ENCODE data around the gene KRT12. TPM values are rescaled to one million over a fixed set of nuclear protein-coding genes. Genes with fewer than 3 reads are reported as not detected.

Gene KRT12
- polyA plus RNA-seq, 1 donor (not counting 4 experiments of a cell fraction or from before 2014, with no cell fraction given), result not detected

DNA sequence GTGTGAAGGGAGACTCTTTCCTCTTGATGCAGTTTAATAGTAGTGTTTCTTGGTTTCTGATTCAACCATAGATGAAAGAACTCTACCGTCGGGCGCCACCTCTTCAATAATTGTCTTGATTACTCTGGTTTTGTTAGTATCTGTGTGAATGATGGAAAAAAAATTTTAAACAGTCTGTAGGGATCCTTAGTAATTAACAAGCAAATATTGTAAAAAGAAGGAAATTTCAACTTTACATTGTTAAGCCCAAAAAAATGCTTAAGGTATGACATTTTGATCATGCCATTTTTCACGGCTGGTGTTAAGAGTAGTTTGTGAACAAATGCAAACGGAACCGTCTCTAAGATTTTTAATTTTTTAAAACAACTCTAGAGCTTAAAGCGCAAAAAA lies 48.7 kb downstream of the KRT12 start:
- TF ChIP-seq, protein P1, sequence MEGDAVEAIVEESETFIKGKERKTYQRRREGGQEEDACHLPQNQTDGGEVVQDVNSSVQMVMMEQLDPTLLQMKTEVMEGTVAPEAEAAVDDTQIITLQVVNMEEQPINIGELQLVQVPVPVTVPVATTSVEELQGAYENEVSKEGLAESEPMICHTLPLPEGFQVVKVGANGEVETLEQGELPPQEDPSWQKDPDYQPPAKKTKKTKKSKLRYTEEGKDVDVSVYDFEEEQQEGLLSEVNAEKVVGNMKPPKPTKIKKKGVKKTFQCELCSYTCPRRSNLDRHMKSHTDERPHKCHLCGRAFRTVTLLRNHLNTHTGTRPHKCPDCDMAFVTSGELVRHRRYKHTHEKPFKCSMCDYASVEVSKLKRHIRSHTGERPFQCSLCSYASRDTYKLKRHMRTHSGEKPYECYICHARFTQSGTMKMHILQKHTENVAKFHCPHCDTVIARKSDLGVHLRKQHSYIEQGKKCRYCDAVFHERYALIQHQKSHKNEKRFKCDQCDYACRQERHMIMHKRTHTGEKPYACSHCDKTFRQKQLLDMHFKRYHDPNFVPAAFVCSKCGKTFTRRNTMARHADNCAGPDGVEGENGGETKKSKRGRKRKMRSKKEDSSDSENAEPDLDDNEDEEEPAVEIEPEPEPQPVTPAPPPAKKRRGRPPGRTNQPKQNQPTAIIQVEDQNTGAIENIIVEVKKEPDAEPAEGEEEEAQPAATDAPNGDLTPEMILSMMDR (optimal IDR thresholded peaks at IDR 0.05 in 1 of 3, IDR thresholded peaks at IDR 0.05 in 1 of 3, conservative IDR thresholded peaks at IDR 0.05 in 1 of 3; ENCODE audit: extremely low read depth in 1 of 3, insufficient read depth in 2 of 3, low read length in 3 of 3), result no peak
- TF ChIP-seq EZH2 (IDR thresholded peaks at IDR 0.05; ENCODE audit: low read length), result no peak
- peaks cover 4 to 8% of the 10 kb centered on the region in 2 experiments for H3K36me3 ChIP-seq (ENCODE audit: control insufficient read depth in 2 of 2, extremely low read depth in 1 of 2, insufficient read depth in 2 of 2, low read length in 2 of 2)
- dilution Hi-C loops (cut with MboI; ENCODE audit: extremely low pct_ligation_motif_present, low sequenced_read_pairs), result no loop called here
- no peaks in the 10 kb centered on the region for H3K9me3 ChIP-seq (ENCODE audit: control insufficient read depth, low read depth, low read length)
- FAIRE-seq, result no peak
- H4K20me1 ChIP-seq (ENCODE audit: control insufficient read depth, extremely low read depth, insufficient read depth, low read length), result no peaks in the 10 kb centered on the region
- peaks cover 12% of the 10 kb centered on the region for H3K79me2 ChIP-seq (ENCODE audit: control insufficient read depth, insufficient read depth, low read length)
- H2AFZ ChIP-seq (ENCODE audit: control insufficient read depth, low read length), result no peak overlapping the region
- peak overlapping the region; percentile 90 for H3K4me2 ChIP-seq (ENCODE audit: control insufficient read depth, extremely low read depth, insufficient read depth, low read depth, low read length)
- H3K9ac ChIP-seq (ENCODE audit: control insufficient read depth, extremely low read depth, insufficient read depth, low read length), result peak overlapping the region; percentile 74
- peak overlapping the region; percentile 60 for H3K27ac ChIP-seq (ENCODE audit: control insufficient read depth, insufficient read depth, low read length)
- DNase-seq (ENCODE audit: low read depth, low spot score), result no peak
- no peaks in the 10 kb centered on the region for H3K9me1 ChIP-seq (ENCODE audit: control insufficient read depth, extremely low read depth, insufficient read depth, low read length)
- H3K4me1 ChIP-seq (ENCODE audit: control insufficient read depth, extremely low read depth, insufficient read depth, low read length), result peaks cover 13% of the 10 kb centered on the region
- H3K4me3 ChIP-seq (ENCODE audit: control insufficient read depth in 2 of 3, extremely low read depth in 1 of 3, insufficient read depth in 2 of 3, low read depth in 1 of 3, low read length in 3 of 3), result peak overlapping the region; percentile 61 to 82 (median 79)
- H3K27me3 ChIP-seq (ENCODE audit: control insufficient read depth, extremely low read depth, insufficient read depth, low read length), result no peaks in the 10 kb centered on the region

DNA sequence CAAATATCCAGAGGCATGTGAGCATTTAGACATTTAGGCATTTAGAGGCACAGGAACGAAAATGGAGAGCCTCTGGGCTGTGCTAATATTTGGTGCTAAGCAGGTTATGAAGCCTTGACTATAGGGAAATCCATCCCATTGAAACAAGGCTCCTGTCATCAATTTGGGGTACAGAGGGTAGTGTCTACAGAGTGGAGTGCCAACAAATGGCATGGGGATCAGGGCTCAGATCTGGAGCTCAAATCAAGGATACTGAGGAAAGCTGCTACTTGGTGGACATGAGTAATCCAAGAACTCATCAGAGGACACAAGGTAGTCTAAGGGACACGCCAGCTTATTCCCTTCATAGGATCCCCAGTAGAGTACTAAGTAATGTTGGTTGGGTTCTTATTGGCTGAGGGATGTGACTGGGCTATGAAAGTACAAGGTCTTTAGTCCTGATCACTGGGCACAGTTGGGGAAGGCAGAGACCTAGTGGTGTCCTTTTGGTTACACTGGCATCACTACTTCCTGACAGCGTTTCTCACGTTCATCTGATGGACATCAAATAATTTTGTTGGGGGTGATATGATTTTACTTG lies 49.8 kb downstream of the KRT12 start:
- Histone ChIP-seq H3K4me3 (ENCODE audit: control insufficient read depth in 2 of 3, extremely low read depth in 1 of 3, insufficient read depth in 2 of 3, low read depth in 1 of 3, low read length in 3 of 3) (no peak overlapping the region), H3K9me1 (ENCODE audit: control insufficient read depth, extremely low read depth, insufficient read depth, low read length) (no peaks in the 10 kb centered on the region), H4K20me1 (ENCODE audit: control insufficient read depth, extremely low read depth, insufficient read depth, low read length) (no peaks in the 10 kb centered on the region), H3K27me3 (ENCODE audit: control insufficient read depth, extremely low read depth, insufficient read depth, low read length) (no peaks in the 10 kb centered on the region), H3K4me2 (ENCODE audit: control insufficient read depth, extremely low read depth, insufficient read depth, low read depth, low read length) (no peak overlapping the region), H3K27ac (ENCODE audit: control insufficient read depth, insufficient read depth, low read length) (no peak overlapping the region), H3K4me1 (ENCODE audit: control insufficient read depth, extremely low read depth, insufficient read depth, low read length) (peaks cover 13% of the 10 kb centered on the region), H2AFZ (ENCODE audit: control insufficient read depth, low read length) (no peak overlapping the region), H3K9me3 (ENCODE audit: control insufficient read depth, low read depth, low read length) (no peaks in the 10 kb centered on the region), H3K36me3 (ENCODE audit: control insufficient read depth in 2 of 2, extremely low read depth in 1 of 2, insufficient read depth in 2 of 2, low read length in 2 of 2) (peaks cover 3 to 8% of the 10 kb centered on the region in 2 experiments), H3K9ac (ENCODE audit: control insufficient read depth, extremely low read depth, insufficient read depth, low read length) (no peak overlapping the region), H3K79me2 (ENCODE audit: control insufficient read depth, insufficient read depth, low read length) (peaks cover 12% of the 10 kb centered on the region)
- TF ChIP-seq, protein P1 (optimal IDR thresholded peaks at IDR 0.05 in 1 of 3, IDR thresholded peaks at IDR 0.05 in 1 of 3, conservative IDR thresholded peaks at IDR 0.05 in 1 of 3; ENCODE audit: extremely low read depth in 1 of 3, insufficient read depth in 2 of 3, low read length in 3 of 3), result no peak
- TF ChIP-seq EZH2 (IDR thresholded peaks at IDR 0.05; ENCODE audit: low read length), result no peak
- dilution Hi-C loops (cut with MboI; ENCODE audit: extremely low pct_ligation_motif_present, low sequenced_read_pairs), result no loop called here
- FAIRE-seq (no peak), DNase-seq (ENCODE audit: low read depth, low spot score) (no peak)
